C1 segment of cervical spinal cord (tissue), 14 donors: ENCODE results near the gene NALF2.

ENCODE experiments used
- DNase-seq, 14 donors: peaks; one replicate each; lab custom pipeline; 2025; lab: John Stamatoyannopoulos, UW

Gene NALF2

DNA sequence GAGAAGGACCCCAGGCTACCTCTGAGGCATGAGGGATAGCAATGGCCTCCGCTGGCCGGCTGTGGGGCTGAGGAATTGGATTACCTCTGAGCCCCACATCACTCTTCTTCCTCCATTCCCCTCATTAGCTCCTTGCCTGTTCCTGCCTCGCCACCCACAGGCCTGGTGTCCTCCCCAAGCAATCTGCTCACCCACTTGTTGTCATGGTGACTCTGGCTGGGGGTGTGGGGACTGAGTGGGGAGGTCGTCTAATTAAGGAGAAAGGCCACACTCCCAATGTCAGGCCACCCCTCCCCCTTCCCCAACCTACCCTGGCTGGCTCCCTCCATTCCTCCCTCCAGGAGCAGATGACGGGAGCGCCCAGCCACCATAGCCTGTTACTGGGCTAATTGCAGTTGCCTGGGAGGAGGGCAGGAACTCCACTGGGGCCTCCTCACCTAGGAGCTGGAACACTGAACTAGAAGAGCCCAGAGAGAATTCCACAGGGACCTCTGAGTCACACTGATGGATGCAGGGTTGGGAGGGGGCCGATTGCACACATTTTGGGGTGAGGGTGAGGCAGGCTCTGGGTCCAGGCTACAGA, 20.7 kb downstream of the NALF2 start:
- DNase-seq = no peak

DNA sequence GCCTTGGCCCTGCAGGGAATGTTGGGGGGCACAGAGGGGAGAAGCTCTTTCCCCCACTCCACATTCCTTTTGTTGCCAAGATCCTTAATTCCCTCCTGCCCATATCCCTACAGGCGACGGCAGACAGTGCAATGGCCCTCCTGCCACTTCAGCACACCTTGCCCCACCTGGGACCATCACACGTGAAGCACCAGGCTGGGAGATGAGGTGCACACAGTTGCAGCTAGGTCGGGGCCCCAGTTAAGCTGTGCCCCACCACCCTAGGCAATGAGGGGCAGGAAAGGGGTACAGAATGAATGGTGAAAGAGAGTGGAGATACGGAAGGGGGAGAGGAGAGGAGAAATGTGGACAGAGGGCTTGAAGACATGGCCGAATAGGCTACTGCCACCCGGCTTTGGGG, 26.2 kb downstream of the NALF2 start:
- DNase-seq = no peak

DNA sequence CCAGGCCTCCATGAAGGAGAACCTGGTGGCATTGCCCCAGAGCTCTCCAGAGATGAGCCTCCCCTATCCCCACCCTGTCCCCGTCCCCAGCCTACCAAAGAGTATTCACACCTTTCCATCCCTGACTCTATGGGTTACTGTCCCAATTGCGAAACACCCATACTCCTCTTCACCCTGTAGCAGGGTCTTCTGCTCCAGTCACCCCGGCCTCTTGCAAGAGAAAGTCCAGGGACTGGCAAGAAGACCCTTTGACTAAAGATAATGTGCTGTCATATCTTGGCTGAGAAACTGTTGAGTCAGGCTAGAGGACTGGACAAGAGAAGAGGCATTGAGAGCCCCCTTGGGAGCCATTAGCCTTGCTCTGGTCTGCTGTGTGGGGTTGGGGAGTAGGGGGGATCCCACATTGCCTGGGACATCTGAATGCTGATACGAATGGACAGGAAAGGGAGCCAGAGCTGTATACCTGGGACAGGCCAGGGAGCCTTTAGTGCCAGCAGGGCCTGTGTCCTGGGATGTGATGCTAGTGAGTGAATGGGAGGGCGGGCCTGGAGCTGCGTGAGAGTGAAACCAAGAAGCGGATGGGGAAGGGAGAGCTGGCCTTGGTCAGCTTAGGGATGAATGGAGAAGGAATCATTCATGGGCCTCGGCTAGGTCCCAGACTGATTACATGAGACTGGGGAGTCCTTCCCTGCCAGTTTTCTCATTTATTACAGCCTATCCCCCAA, 27.1 kb downstream of the NALF2 start:
- no peak for DNase-seq

DNA sequence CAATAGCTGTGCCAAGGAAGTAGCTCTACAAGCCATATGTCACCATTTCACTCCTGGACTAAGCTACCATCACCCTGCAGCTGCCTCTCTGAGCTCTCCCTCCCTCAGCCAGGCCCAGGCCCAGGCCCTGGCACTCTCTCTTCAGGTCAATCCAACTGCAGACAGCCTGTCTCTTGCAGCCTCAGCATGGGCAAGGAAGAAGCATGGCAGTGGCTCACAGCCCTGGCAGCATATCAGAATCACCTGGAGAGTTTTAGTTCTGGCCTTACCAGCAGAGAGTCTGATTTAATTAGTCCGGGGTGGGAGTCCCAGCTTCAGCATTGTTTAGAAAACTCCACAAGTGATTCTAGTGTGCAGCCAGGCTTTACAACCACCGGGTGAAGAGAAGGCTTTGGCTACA, 31.5 kb downstream of the NALF2 start:
- peak in 1 of 14 donors; percentile 75 for DNase-seq

DNA sequence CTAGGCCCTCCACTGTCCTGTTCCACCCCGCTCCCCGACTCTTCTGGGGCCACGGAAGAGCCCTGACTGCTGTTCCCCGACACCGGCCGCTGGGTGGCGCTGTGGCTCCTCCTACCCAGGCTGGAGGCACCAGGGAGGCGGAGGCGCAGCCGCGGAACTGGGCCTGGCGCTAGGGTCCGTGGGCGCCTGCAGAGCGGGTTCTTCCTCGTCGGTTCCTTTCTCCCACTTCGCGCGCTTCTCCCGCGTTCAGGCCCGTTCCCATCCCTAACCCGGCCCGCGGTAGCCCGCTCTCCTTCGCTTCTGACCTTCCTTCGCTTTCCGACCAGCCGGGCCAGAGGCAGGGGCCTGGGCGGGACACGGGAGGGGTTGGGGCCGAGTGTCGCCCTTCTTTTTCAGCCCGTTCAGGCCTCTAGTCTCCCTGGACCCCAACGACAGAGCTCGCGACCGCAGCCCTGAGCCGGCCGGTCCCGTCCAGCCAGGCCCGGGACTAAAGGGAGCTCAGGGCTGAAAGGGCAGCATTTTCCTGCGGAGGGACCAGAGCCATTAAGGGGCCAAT, 34.3 kb downstream of the NALF2 start:
- peak in 11 of 14 donors; percentile 1 to 72 (median 31) for DNase-seq

DNA sequence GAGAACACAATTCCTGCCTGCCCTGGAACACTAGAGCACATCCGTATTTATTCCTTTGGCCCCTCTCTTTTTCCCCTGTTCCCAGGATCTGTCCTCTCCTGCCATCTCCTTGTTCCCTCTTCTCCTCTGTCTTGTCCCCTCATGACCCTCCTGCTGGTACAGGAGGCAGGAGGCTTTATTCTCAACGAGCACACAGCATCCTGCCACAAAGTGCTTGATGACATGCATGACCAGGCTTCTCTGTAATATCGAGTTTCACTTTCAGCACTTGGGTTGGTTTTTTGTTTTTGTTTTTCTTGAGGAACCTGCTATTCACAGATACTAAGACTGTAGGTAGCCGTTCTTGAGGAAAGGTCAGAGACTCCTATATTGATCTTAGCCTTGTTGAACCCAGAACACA, 35.3 kb downstream of the NALF2 start:
- no peak for DNase-seq

DNA sequence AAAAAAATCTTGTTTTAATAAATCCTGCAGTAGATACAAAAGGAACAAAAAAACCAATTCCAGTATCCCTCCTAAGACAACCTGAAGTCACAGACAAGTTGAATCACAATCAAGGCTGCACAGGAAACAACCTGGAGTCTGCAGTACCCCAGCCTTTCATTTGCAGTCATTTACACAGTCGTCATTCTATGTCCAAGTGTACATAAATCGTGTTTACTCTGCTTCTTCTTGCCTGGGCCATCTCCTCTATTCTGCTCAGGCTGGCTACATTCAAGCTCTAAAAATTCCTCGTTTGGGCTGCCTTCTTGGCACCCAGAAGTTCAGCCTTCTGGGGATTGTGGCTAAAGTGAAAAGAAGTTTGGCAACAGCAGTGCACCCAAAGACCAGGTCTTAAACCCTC, 37.8 kb downstream of the NALF2 start:
- DNase-seq = no peak

DNA sequence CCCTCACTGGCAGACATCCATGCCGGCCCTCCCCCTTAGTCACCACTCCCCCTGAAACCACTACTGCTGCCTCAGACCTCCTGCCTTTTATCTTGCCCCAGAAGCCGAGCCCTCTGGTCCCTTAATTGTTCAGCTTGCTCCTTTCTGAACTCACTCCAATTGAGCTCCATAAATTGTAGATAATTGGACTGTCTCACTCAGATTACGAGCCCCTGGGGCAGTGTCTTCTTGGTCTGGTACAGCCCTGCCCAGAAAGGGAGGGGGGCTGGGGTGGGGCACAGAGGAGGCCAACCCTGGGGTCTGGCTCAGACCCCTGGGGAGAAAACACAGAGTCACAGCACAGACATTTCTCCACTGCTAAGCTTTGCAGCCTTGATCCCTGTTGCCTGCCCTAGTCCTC, 39.4 kb downstream of the NALF2 start:
- DNase-seq = no peak

DNA sequence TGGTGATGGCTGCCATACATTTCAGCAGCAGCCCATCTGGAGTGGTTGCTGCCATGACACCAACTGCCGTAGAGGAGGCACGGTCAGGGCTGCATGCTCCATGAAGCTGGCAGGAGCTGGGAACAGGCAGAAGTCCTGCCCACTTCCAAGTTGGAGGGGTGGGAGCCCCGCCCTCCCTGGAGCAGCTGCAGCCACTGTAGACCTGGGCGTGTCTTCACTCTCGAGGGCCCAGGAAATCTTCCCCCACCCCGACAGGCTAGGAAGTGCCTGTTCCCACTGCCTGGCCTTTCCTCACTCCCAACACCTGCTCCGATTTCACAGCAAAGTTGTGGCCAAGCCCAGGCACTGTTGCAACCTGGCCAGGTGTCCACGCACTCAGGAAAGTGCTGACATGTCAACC, 42.3 kb downstream of the NALF2 start:
- no peak for DNase-seq

DNA sequence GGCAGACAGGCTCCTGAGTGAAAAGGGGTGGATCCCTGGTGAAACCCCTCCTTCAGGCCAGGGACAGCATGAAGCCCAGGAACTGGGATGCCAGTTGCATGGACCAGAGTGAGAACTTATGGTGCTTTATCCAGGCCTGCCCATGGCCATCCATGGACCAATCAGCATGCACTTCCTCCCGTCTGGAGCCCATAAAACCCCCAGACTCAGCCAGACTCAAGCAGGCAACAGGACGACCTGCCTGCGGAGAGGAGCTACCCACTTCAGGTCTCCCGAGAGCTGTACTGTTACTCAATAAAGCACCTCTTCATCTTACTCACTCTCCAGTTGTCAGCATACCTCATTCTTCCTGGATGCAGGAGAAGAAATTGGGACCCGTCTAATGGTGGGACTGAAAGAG, 42.9 kb downstream of the NALF2 start:
- no peak for DNase-seq

DNA sequence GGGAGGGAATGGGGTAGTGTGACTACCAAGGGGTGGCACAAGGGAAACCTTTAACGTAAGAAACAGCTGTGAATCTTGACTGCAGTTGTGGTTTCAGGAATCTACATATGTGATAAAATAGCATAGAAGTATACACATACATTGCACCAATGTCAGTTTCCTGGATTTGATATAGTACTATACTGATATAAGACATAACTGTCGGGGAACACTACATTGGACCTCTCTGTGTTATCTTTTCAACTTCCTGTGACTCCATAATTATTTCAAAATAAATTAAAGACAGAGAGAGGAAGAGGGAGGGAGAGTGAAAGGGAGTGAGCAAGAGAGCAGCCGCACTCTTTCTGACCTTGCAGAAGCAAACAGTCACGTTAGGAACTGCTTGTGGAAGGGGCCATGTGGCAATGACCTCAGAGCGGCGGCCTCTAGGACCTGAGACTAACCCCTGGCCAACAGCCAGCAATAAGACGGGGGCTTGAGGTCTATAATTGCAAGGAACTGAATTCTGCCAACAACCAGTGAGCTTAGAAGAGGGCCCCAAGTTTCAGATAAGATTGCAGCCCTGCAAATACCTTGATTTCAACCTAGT, 47.4 kb downstream of the NALF2 start:
- no peak for DNase-seq

DNA sequence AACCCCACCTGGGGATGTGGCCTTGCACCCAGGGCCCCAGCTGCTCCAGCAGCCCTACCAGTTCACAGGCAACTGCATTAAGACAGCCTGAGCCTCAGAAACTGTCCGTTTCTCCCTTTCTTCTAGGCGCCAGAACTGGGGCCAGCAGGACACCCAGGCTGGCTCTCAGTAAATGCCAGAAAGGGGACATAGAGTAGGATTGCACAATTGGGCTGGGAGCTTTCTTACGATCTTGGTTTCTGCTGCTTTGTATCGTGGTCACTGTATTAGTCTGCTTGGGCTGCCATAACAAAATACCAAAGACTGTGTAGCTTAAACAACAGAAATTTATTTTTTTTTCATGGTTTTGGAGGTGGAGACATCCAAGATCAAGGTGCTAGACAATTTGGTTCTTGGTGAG, 48.4 kb downstream of the NALF2 start:
- DNase-seq = no peak
